Measurements from ENCODE around the gene DUS1L.
"Not testable (repeated sequence)": the region's sequence is repeated elsewhere in the genome, so short reads cannot be mapped to it uniquely, and the experiment has no call there.

DUS1L gene

GRCh38 chr17:82039695-82040299 lies 25.8 kb downstream of the DUS1L start:
- no peak for TF ChIP-seq JUND (IDR thresholded peaks at IDR 0.05; ENCODE audit: low read depth)
- in situ Hi-C loops (cut with HindIII; ENCODE audit: low pct_unique_long_range_greater_than_20kb, low sequenced_read_pairs): no loop called here
- DNase-seq (ENCODE audit: low read depth in 1 of 2, low spot score in 1 of 2): no peak

- in situ Hi-C loops (cut with HindIII; ENCODE audit: low pct_unique_long_range_greater_than_20kb, low sequenced_read_pairs): not testable (repeated sequence)
These were observed 26.7 kb downstream of the DUS1L start for GRCh38 chr17:82038796-82039409.

GRCh38 chr17:82037889-82038195 lies 27.8 kb downstream of the DUS1L start:
- in situ Hi-C loops (cut with HindIII; ENCODE audit: low pct_unique_long_range_greater_than_20kb, low sequenced_read_pairs): no loop called here
- DNase-seq (ENCODE audit: low read depth in 1 of 2, low spot score in 1 of 2): peak in 1 of 2 experiments; percentile 31
- no peak for TF ChIP-seq JUND (IDR thresholded peaks at IDR 0.05; ENCODE audit: low read depth)

More at GRCh38 chr17:82038796-82039409, 26.7 kb downstream of the DUS1L start:
- DNase-seq (ENCODE audit: low read depth in 1 of 2, low spot score in 1 of 2): not testable (repeated sequence)

GRCh38 chr17:82037092-82037888 lies 28.3 kb downstream of the DUS1L start, which contains the start of gene DCXR:
Gene DCXR (minus strand): TSS chr17:82037697. CDS start chr17:82037682, 15 bp downstream.
- in situ Hi-C loops (cut with HindIII; ENCODE audit: low pct_unique_long_range_greater_than_20kb, low sequenced_read_pairs): no loop called here
- DNase-seq (ENCODE audit: low read depth in 1 of 2, low spot score in 1 of 2): peak; percentile 99
- TF ChIP-seq JUND (IDR thresholded peaks at IDR 0.05; ENCODE audit: low read depth): no peak

GRCh38 chr17:82036634-82037091 lies 28.9 kb downstream of the DUS1L start:
- in situ Hi-C loops (cut with HindIII; ENCODE audit: low pct_unique_long_range_greater_than_20kb, low sequenced_read_pairs): no loop called here
- DNase-seq (ENCODE audit: low read depth in 1 of 2, low spot score in 1 of 2): no peak
- TF ChIP-seq JUND (IDR thresholded peaks at IDR 0.05; ENCODE audit: low read depth): no peak

GRCh38 chr17:82035956-82036633 lies 29.5 kb downstream of the DUS1L start:
- TF ChIP-seq JUND (IDR thresholded peaks at IDR 0.05; ENCODE audit: low read depth): no peak
- in situ Hi-C loops (cut with HindIII; ENCODE audit: low pct_unique_long_range_greater_than_20kb, low sequenced_read_pairs): no loop called here
- no peak for DNase-seq (ENCODE audit: low read depth in 1 of 2, low spot score in 1 of 2)

GRCh38 chr17:82035488-82035887 lies 30.1 kb downstream of the DUS1L start:
- TF ChIP-seq JUND (IDR thresholded peaks at IDR 0.05; ENCODE audit: low read depth): no peak
- no peak for DNase-seq (ENCODE audit: low read depth in 1 of 2, low spot score in 1 of 2)
- in situ Hi-C loops (cut with HindIII; ENCODE audit: low pct_unique_long_range_greater_than_20kb, low sequenced_read_pairs): no loop called here

GRCh38 chr17:82034371-82035011 lies 31.1 kb downstream of the DUS1L start:
- no peak for TF ChIP-seq JUND (IDR thresholded peaks at IDR 0.05; ENCODE audit: low read depth)
- DNase-seq (ENCODE audit: low read depth in 1 of 2, low spot score in 1 of 2): no peak
- in situ Hi-C loops (cut with HindIII; ENCODE audit: low pct_unique_long_range_greater_than_20kb, low sequenced_read_pairs): no loop called here

GRCh38 chr17:82033359-82034085 lies 32.1 kb downstream of the DUS1L start:
- in situ Hi-C loops (cut with HindIII; ENCODE audit: low pct_unique_long_range_greater_than_20kb, low sequenced_read_pairs): no loop called here
- TF ChIP-seq JUND (IDR thresholded peaks at IDR 0.05; ENCODE audit: low read depth): no peak
- no peak for DNase-seq (ENCODE audit: low read depth in 1 of 2, low spot score in 1 of 2)

GRCh38 chr17:82031885-82032627 lies 33.5 kb downstream of the DUS1L start:
- in situ Hi-C loops (cut with HindIII; ENCODE audit: low pct_unique_long_range_greater_than_20kb, low sequenced_read_pairs): no loop called here
- DNase-seq (ENCODE audit: low read depth in 1 of 2, low spot score in 1 of 2): peak; percentile 80 to 85
- TF ChIP-seq JUND (IDR thresholded peaks at IDR 0.05; ENCODE audit: low read depth): no peak

GRCh38 chr17:82031303-82031884 lies 34.2 kb downstream of the DUS1L start, which contains the start of gene RAC3:
Gene RAC3 (plus strand): TSS chr17:82031678. CDS start chr17:82031762, 84 bp downstream.
- in situ Hi-C loops (cut with HindIII; ENCODE audit: low pct_unique_long_range_greater_than_20kb, low sequenced_read_pairs): no loop called here
- no peak for TF ChIP-seq JUND (IDR thresholded peaks at IDR 0.05; ENCODE audit: low read depth)
- DNase-seq (ENCODE audit: low read depth in 1 of 2, low spot score in 1 of 2): peak in 1 of 2 experiments; percentile 66

Measured in T47D (cell line).